Activated CD8-positive, alpha-beta T cell treated with anti-CD3 and anti-CD28 coated beads, Interleukin-2, amount 10 ng/mL, durations not matched to agents 7 days and 5 days (primary cell): Measurements from ENCODE around the gene GSTO2. TPM values are rescaled to one million over a fixed set of nuclear protein-coding genes. Genes with fewer than 3 reads are reported as not detected.
A peak's percentile ranks its signal among the peaks of the same experiment; 100 is the strongest.

Experiments used
- ATAC-seq: fragments of 150-1000 bp; cut with Tn5 transposase; one replicate; pipeline ENCODE4 v1.10.0; 2021; ENCODE audit warnings: moderate library complexity
- CTCF ChIA-PET: fragments of 350-600 bp; sonication (Branson Sonifier 250); formaldehyde crosslinking; loops from one replicate; lab custom pipeline; 2021; ENCODE audit warnings: antibody characterized with exemption; lab: Charles Lee
- POLR2A ChIA-PET: fragments of 350-600 bp; sonication (Branson Sonifier 250); formaldehyde crosslinking; loops from one replicate; lab custom pipeline; 2021; ENCODE audit warnings: antibody characterized with exemption; lab: Charles Lee
- DNase-seq: peaks from one replicate; pipeline ENCODE4 v3.0.0-alpha.2; 2020
- H3K27ac Mint-ChIP-seq: one replicate; pipeline ENCODE4 v1.8.0; 2021; ENCODE audit warnings: mild to moderate bottlenecking, mixed read lengths
- H3K27me3 Mint-ChIP-seq: one replicate; pipeline ENCODE4 v1.8.0; 2021; ENCODE audit warnings: low read depth, mixed read lengths
- H3K36me3 Mint-ChIP-seq: one replicate; pipeline ENCODE4 v1.8.0; 2021; ENCODE audit warnings: low read depth, mixed read lengths
- H3K4me1 Mint-ChIP-seq: one replicate; pipeline ENCODE4 v1.8.0; 2021; ENCODE audit warnings: low read depth, mixed read lengths
- H3K4me3 Mint-ChIP-seq: one replicate; pipeline ENCODE4 v1.8.0; 2021; ENCODE audit warnings: mild to moderate bottlenecking, mixed read lengths
- H3K9me3 Mint-ChIP-seq: one replicate; pipeline ENCODE4 v1.8.0; 2022; ENCODE audit warnings: mixed read lengths; ENCODE audit not compliant: insufficient read depth
- total RNA-seq, 2 experiments: library from RNA; stranded (reverse); gene quantifications; one replicate each; pipeline ENCODE4 v1.2.3, GENCODE V29; 2021

GSTO2 gene
- total RNA-seq, 2 experiments from 2014 or later, result 0.94 to 1.2 TPM

GRCh38 chr10:104318810-104319741 lies 50.1 kb downstream of the GSTO2 start:
- H3K4me3 Mint-ChIP-seq, result no peak overlapping the region
- no peak for ATAC-seq
- no peak overlapping the region for H3K27ac Mint-ChIP-seq
- ChIA-PET CTCF (no interaction called here), POLR2A (no interaction called here)
- no peaks in the 10 kb centered on the region for H3K9me3 Mint-ChIP-seq
- DNase-seq, result no peak
- no peaks in the 10 kb centered on the region for H3K27me3 Mint-ChIP-seq
- H3K4me1 Mint-ChIP-seq, result peaks cover 65% of the 10 kb centered on the region
- H3K36me3 Mint-ChIP-seq, result peaks cover 37% of the 10 kb centered on the region

DNA sequence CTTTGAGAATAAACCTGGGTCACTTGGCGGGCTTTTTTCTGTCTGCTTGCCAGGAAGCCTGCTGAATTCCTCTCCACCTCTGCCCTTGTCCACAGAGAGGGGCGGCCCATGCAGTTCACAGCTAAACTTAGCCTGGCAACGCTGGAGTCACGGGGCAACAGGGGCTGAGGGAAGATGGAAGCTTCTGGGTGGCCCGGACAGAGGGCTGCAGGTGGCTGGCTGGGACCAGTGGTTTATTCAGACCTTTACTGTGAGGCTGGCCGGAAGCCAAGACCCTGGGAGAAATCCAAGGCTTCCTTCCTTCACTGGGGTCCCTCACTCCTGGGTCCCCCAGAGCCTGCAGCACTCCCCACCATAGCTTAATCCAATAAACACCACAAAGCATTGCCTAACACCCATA lies 52.2 kb downstream of the GSTO2 start:
- Mint-ChIP-seq H3K36me3 (peaks cover 41% of the 10 kb centered on the region), H3K27me3 (no peaks in the 10 kb centered on the region), H3K9me3 (no peaks in the 10 kb centered on the region), H3K4me3 (no peak overlapping the region), H3K27ac (peak overlapping the region; percentile 91), H3K4me1 (peaks cover 87% of the 10 kb centered on the region)
- CTCF ChIA-PET, result interaction anchor here (0.7 to 4.3 kb wide), 13 partner anchors 9 to 47 kb away, joined by 3 to 41 read pairs (median 5); partner anchors contain the start of genes CFAP58 and ITPRIP
- no peak for DNase-seq
- POLR2A ChIA-PET, result interaction anchor here (0.7 to 2.8 kb wide), 6 partner anchors 10 to 46 kb away, joined by 3 to 12 read pairs (median 4); partner anchors contain the start of genes CFAP58 and ITPRIP
- no peak for ATAC-seq

- DNase-seq (no peak), ATAC-seq (peak; percentile 25)
- no peaks in the 10 kb centered on the region for H3K9me3 Mint-ChIP-seq
- H3K27ac Mint-ChIP-seq, result peak overlapping the region; percentile 91
- peaks cover 92% of the 10 kb centered on the region for H3K4me1 Mint-ChIP-seq
- ChIA-PET POLR2A (interaction anchor here (0.7 to 2.8 kb wide), 6 partner anchors 11 to 47 kb away, joined by 3 to 12 read pairs (median 4); partner anchors contain the start of genes CFAP58 and ITPRIP), CTCF (interaction anchor here (0.7 to 4.3 kb wide), 13 partner anchors 8 to 48 kb away, joined by 3 to 41 read pairs (median 5); partner anchors contain the start of genes CFAP58 and ITPRIP)
- H3K27me3 Mint-ChIP-seq, result no peaks in the 10 kb centered on the region
- H3K36me3 Mint-ChIP-seq, result peaks cover 44% of the 10 kb centered on the region
- peak overlapping the region; percentile 61 for H3K4me3 Mint-ChIP-seq
Observed at GRCh38 chr10:104321725-104322415, 52.9 kb downstream of the GSTO2 start.

- peaks cover 47% of the 10 kb centered on the region for H3K36me3 Mint-ChIP-seq
- DNase-seq, result peak; percentile 65
- H3K9me3 Mint-ChIP-seq, result no peaks in the 10 kb centered on the region
- POLR2A ChIA-PET, result interaction anchor here (0.6 to 2.8 kb wide), 5 partner anchors 12 to 1240 kb away, joined by 3 to 12 read pairs (median 5); partner anchors contain the start of gene ITPRIP
- ATAC-seq, result peak; percentile 54
- H3K4me1 Mint-ChIP-seq, result peaks cover 93% of the 10 kb centered on the region
- H3K27ac Mint-ChIP-seq, result peak overlapping the region; percentile 91
- H3K4me3 Mint-ChIP-seq, result peak overlapping the region; percentile 61
- CTCF ChIA-PET, result interaction anchor here (0.8 to 4.3 kb wide), 12 partner anchors 9 to 48 kb away, joined by 3 to 41 read pairs (median 6); partner anchors contain the start of genes CFAP58 and ITPRIP
- no peaks in the 10 kb centered on the region for H3K27me3 Mint-ChIP-seq
Observed at GRCh38 chr10:104322416-104322782, 53.4 kb downstream of the GSTO2 start.

DNA sequence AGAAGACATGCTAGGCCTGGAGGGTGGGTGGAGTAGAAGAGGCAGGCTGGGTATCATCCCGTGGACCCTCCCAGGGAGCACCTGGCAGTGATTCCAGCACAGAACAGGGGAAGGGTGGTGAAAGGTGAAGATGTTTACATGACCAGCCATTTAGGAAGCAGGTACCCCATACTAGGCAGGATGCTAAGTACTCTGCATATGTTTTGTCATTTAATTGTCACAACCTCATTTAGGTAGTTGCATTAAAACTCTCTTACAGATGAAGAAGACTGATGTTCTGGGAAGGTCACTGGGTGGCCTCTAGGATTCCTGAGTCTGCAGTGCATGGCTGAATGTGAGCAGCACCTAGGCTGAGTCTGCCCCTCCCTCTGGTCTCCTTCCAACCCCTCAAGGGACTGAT lies 54.1 kb downstream of the GSTO2 start:
- ChIA-PET CTCF (interaction anchor here (0.6 to 4.3 kb wide), 8 partner anchors 10 to 49 kb away, joined by 3 to 41 read pairs (median 4); partner anchors contain the start of gene ITPRIP), POLR2A (interaction anchor here (0.6 to 2.0 kb wide), 4 partner anchors 12 to 1240 kb away, joined by 3 to 13 read pairs (median 4); partner anchors contain the start of gene ITPRIP)
- H3K9me3 Mint-ChIP-seq, result no peaks in the 10 kb centered on the region
- peak overlapping the region; percentile 91 for H3K27ac Mint-ChIP-seq
- H3K4me1 Mint-ChIP-seq, result peaks cover 93% of the 10 kb centered on the region
- ATAC-seq (no peak), DNase-seq (no peak)
- no peaks in the 10 kb centered on the region for H3K27me3 Mint-ChIP-seq
- H3K4me3 Mint-ChIP-seq, result peak overlapping the region; percentile 61
- H3K36me3 Mint-ChIP-seq, result peaks cover 44% of the 10 kb centered on the region

DNA sequence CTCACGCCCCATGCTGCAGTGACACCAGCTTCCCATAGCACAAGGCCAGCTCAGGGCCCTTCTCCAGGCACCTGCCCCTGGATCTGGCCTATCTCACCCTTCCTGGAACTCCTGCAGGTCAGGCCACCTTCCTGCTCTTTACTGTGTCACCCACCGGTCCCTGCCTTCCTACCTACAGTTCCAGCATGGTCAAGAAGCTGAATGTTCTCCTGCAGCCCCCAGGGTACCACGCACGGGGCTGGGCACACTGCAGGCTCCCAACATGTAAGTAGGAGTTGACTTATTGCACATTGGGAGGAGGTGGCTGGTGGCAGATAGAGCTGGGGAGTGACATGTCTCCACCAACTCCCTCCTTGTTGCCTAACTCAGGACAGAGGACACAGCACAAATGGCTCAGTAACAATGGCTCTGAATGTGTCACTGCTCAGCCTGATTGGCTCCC lies 54.8 kb downstream of the GSTO2 start:
- POLR2A ChIA-PET, result interaction anchor here (0.9 to 2.0 kb wide), 2 partner anchors 12 to 14 kb away, joined by 3 to 13 read pairs; partner anchors contain the start of gene ITPRIP
- CTCF ChIA-PET, result interaction anchor here (1.0 to 4.3 kb wide), 6 partner anchors 13 to 49 kb away, joined by 3 to 30 read pairs (median 5); no protein-coding TSS in a partner anchor
- no peak for ATAC-seq
- no peaks in the 10 kb centered on the region for H3K27me3 Mint-ChIP-seq
- H3K27ac Mint-ChIP-seq, result peak overlapping the region; percentile 91
- no peaks in the 10 kb centered on the region for H3K9me3 Mint-ChIP-seq
- H3K4me1 Mint-ChIP-seq, result peaks cover 97% of the 10 kb centered on the region
- no peak for DNase-seq
- H3K4me3 Mint-ChIP-seq, result peak overlapping the region; percentile 65
- H3K36me3 Mint-ChIP-seq, result peaks cover 44% of the 10 kb centered on the region

DNA sequence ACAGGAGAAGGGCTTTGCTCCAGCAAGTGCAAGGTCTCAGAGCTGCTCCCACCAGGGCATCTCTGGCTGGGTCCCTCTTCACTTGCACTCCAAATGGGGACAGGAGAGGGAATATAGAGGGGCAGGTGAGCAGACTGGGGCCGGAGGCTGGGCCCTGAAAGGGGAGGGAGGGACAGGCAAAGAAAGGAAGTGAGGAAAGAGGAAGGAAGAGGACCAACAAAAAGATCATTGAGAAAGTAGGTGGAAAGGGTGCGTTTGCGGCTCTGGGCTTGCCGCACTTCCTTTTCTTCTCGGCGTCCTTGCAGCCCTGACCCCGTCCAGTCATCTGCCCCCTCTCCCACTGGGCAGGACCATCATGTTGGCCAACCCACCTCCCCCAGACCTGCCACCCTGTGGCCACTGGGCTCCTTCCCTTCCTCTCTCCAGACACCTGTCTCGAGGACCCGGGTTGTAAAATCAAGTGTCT lies 55.3 kb downstream of the GSTO2 start:
- no peaks in the 10 kb centered on the region for H3K27me3 Mint-ChIP-seq
- peaks cover 97% of the 10 kb centered on the region for H3K4me1 Mint-ChIP-seq
- ChIA-PET POLR2A (interaction anchor here (0.9 to 2.0 kb wide), 2 partner anchors 13 to 14 kb away, joined by 3 to 13 read pairs; partner anchors contain the start of gene ITPRIP), CTCF (interaction anchor here (1.0 to 1.7 kb wide), 6 partner anchors 12 to 50 kb away, joined by 3 to 8 read pairs (median 4); no protein-coding TSS in a partner anchor)
- peak overlapping the region; percentile 65 for H3K4me3 Mint-ChIP-seq
- DNase-seq (no peak), ATAC-seq (no peak)
- H3K36me3 Mint-ChIP-seq, result peaks cover 46% of the 10 kb centered on the region
- H3K9me3 Mint-ChIP-seq, result no peaks in the 10 kb centered on the region
- peak overlapping the region; percentile 91 for H3K27ac Mint-ChIP-seq

GRCh38 chr10:104324931-104325330 lies 55.9 kb downstream of the GSTO2 start:
- Mint-ChIP-seq H3K9me3 (no peaks in the 10 kb centered on the region), H3K27me3 (no peaks in the 10 kb centered on the region), H3K36me3 (peaks cover 48% of the 10 kb centered on the region), H3K27ac (peak overlapping the region; percentile 91), H3K4me1 (peaks cover 98% of the 10 kb centered on the region), H3K4me3 (peak overlapping the region; percentile 65)
- ChIA-PET POLR2A (interaction anchor here (2.0 kb wide), 1 partner anchor 13 kb away, joined by 13 read pairs; the partner anchor contains the start of gene ITPRIP), CTCF (interaction anchor here (1.2 to 1.5 kb wide), 3 partner anchors 12 to 33 kb away, joined by 3 to 4 read pairs (median 4); no protein-coding TSS in a partner anchor)
- DNase-seq (no peak), ATAC-seq (no peak)

GRCh38 chr10:104325436-104326435 lies 56.8 kb downstream of the GSTO2 start:
- Mint-ChIP-seq H3K27me3 (no peaks in the 10 kb centered on the region), H3K4me1 (peaks cover 100% of the 10 kb centered on the region), H3K36me3 (peaks cover 43% of the 10 kb centered on the region), H3K4me3 (peak overlapping the region; percentile 55), H3K27ac (peak overlapping the region; percentile 91), H3K9me3 (no peaks in the 10 kb centered on the region)
- ATAC-seq (no peak), DNase-seq (no peak)
- ChIA-PET CTCF (interaction anchor here (0.9 to 6.5 kb wide), 4 partner anchors 13 to 34 kb away, joined by 3 to 53 read pairs (median 20); partner anchors contain the start of gene CFAP58), POLR2A (no interaction called here)
